ENCODE data around the gene PRR23A.

The PRR23A gene

DNA sequence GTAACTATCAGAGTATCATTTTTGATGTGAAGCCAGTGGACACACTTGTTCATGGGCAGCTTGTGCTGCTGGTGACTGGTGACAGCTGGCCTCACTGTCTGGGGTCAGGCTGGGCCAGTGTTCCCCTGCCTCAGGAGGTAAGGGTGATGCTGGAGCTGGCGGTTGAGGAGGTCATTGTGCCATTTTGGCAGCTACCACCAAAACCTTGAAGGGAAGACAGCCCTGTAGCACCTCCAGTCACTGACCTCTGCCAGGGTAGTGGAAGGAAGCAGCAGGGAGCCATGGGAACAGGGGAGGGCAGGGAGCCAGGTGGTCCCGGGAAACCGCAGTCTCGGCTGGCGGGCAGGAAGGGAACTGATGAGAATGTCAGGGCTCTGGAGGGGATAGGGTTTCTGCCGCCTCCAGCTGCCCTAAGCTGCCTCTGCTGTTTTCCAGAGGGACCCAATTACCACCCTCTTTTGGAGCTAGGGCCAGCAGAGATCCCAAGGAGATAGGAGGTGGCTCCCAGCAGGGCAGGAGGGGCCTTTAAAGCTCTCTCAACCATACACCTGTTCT, 34.2 kb downstream of the PRR23A start:
- no peak for DNase-seq

DNA sequence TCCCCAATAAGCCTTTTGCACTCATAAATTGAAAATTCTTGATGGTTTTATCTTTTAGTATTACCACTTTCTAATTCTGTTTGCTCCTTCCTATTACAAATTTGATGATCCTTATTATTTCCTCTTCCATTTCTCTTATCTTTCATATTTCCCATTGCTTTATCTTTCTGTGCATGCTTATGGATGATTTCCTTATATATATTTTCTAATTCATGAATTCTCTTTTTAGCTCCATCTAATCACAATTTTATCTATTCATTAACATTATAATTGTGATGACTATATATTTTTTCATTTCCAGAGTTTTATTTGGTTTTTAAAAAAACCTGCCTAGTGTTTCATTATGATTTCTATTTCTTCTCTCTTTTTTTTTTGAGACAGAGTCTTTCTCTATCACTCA, 41.1 kb downstream of the PRR23A start:
- DNase-seq, result no peak

DNA sequence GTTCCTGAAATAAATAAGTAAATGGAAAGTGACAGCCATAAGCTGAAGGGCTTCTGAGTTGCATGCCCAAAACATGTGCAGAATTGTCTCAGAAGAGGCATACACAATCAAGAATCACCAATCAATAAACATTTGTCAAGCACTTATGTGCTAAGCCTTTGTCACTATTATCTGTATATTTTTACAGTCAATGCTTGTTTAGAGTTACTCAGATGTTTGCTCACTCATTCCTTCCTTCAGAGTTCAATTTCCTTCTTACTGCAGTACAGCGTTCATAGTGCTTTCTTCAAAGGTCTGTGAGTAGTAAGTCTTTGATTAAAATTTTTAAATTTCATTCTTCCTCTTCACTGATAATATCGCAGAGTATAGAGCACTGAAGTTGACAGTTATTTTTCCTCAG, 41.8 kb downstream of the PRR23A start:
- DNase-seq, result no peak

DNA sequence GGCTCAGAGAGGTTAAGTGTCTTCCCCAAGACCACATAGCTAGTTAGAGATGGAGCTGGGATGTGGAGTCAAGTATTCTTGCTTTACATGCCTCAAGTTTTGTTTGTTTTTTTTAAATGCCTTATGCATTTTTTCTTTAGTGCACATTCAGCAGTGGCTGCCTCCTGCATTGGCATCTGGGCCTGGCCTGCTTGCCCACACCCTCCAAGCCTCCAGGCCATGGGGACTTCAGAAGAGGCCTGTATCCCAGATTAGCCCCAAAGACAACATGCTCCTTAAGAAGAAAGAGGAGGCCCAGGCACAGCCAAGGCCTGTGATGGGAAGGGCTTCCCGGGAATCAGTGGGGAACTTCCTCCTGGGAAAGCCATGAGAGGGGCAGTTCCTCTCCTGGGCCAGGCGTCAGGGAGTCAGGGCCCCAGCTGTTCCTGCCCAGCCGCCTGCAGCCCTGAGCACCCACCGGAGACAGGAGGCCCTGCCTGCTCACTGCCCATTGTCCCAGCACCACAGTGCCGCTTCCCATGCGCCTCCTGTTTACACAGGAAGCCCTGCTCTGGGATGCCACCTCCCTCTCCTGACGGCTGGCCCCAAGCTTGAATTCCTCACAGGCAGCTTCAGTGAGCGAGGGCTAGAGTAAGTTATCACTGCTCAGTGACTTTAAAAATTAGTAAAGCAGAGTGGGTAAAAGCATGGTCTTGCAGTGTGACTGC, 43.1 kb downstream of the PRR23A start:
- no peak for DNase-seq

DNA sequence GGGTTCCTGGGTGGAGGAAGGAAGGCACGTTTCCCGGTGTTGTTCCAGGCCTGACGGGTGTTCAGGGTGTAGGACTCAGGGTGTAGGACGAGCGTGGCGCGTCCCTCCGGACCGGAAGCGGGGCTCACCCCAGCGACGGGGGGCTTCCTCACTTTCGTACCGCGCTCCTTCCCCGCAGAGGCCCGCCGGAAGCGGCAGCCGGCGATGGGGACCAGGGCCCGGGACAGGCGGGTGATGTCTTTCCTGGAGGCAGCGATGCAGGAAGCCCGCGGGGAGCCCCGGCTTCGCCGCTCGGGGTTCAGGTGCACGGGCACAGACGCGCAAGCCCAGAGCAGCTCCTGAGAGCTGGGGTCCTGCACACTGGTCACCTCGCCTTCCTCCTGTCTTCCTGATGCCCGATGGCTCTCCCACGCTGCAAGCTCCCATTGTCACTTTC, 45.6 kb downstream of the PRR23A start:
- DNase-seq, result no peak
